ENCODE results near the gene DLG4.

DNA sequence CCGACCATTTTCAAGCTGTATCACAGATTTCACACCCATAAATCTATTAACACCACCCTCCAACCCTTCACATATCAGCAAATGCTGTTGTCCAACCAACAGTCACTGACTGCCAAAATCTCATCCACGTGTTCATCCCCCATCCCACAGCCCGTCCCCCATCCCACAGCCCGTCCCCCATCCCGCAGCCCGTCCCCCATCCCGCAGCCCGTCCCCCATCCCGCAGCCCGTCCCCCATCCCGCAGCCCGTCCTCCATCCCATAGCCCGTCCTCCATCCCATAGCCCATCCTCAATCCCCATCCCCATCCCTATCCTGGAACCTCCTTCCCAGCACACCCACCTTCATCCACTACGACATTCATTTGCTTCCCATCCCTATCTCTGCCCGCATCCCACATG lies 14.1 kb downstream of the DLG4 start:
- TF ChIP-seq, protein P1, sequence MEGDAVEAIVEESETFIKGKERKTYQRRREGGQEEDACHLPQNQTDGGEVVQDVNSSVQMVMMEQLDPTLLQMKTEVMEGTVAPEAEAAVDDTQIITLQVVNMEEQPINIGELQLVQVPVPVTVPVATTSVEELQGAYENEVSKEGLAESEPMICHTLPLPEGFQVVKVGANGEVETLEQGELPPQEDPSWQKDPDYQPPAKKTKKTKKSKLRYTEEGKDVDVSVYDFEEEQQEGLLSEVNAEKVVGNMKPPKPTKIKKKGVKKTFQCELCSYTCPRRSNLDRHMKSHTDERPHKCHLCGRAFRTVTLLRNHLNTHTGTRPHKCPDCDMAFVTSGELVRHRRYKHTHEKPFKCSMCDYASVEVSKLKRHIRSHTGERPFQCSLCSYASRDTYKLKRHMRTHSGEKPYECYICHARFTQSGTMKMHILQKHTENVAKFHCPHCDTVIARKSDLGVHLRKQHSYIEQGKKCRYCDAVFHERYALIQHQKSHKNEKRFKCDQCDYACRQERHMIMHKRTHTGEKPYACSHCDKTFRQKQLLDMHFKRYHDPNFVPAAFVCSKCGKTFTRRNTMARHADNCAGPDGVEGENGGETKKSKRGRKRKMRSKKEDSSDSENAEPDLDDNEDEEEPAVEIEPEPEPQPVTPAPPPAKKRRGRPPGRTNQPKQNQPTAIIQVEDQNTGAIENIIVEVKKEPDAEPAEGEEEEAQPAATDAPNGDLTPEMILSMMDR (IDR thresholded peaks at IDR 0.05), result no peak
- no peak for TF ChIP-seq POLR2A (IDR thresholded peaks at IDR 0.05)
